ENCODE measurements around the gene GRIK4.

DNA sequence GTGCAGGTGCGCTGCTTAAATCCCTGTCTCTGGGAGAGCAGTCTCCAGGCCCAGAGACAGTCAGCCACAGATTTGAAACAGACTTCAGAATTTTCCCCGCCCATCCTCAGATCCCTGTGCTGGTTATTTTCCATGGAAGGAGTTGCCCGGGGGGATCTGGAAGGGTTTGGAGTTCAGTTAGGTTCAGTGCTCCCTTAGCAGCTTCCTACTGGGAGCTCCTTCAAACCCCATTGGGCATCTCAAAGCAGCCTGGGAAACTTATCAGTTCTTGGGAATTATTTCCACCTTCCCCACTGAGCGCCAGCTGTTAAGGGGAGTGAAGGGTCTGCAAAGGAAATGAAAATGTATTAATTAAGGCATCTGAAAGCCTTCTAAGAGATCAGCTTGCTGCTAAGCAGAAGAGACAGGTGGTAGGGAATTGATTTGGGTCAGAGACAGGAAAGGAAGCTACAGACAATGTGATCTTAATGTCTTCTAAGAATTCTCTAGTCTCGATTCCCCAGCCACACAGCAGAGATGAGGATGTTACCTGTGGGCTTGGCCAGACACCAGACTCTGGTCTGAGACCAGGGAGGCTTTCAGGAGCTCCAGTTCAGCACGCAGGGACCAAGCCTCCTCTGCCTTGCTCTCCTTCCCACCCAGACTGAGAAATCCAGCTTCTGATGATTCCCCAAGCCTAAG lies 406.2 kb downstream of the GRIK4 start:
- TF ChIP-seq, protein P1, sequence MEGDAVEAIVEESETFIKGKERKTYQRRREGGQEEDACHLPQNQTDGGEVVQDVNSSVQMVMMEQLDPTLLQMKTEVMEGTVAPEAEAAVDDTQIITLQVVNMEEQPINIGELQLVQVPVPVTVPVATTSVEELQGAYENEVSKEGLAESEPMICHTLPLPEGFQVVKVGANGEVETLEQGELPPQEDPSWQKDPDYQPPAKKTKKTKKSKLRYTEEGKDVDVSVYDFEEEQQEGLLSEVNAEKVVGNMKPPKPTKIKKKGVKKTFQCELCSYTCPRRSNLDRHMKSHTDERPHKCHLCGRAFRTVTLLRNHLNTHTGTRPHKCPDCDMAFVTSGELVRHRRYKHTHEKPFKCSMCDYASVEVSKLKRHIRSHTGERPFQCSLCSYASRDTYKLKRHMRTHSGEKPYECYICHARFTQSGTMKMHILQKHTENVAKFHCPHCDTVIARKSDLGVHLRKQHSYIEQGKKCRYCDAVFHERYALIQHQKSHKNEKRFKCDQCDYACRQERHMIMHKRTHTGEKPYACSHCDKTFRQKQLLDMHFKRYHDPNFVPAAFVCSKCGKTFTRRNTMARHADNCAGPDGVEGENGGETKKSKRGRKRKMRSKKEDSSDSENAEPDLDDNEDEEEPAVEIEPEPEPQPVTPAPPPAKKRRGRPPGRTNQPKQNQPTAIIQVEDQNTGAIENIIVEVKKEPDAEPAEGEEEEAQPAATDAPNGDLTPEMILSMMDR (IDR thresholded peaks at IDR 0.05): no peak
- TF ChIP-seq EZH2phosphoT487 (IDR thresholded peaks at IDR 0.05) (no peak), EZH2 (IDR thresholded peaks at IDR 0.05) (no peak)
